HUES48 (cell line): ENCODE results near the gene AFF3.

Experiments used
- H3K27ac ChIP-seq: one replicate; pipeline ENCODE4 v1.7.0; 2013; ENCODE audit warnings: low read depth, low read length, inconsistent platforms
- H3K27me3 ChIP-seq: 2 replicates; pipeline ENCODE4 v1.6.1; 2013; ENCODE audit warnings: mild to moderate bottlenecking, low read length; ENCODE audit not compliant: control insufficient read depth, insufficient read depth
- H3K36me3 ChIP-seq: 2 replicates; pipeline ENCODE4 v1.6.1; 2013; ENCODE audit warnings: low read length; ENCODE audit not compliant: control insufficient read depth, insufficient read depth
- H3K4me1 ChIP-seq: 2 replicates; pipeline ENCODE4 v1.6.1; 2013; ENCODE audit warnings: mild to moderate bottlenecking, low read length; ENCODE audit not compliant: control insufficient read depth, insufficient read depth
- H3K4me3 ChIP-seq: 2 replicates; pipeline ENCODE4 v1.5.1; 2013; ENCODE audit warnings: mild to moderate bottlenecking, low read depth, low read length
- H3K9ac ChIP-seq: 2 replicates; pipeline ENCODE4 v1.6.1; 2013; ENCODE audit warnings: mild to moderate bottlenecking, low read depth, low read length, moderate library complexity
- H3K9me3 ChIP-seq: 2 replicates; pipeline ENCODE4 v1.6.1; 2013; ENCODE audit warnings: low read length; ENCODE audit not compliant: control insufficient read depth, insufficient read depth

AFF3 gene

DNA sequence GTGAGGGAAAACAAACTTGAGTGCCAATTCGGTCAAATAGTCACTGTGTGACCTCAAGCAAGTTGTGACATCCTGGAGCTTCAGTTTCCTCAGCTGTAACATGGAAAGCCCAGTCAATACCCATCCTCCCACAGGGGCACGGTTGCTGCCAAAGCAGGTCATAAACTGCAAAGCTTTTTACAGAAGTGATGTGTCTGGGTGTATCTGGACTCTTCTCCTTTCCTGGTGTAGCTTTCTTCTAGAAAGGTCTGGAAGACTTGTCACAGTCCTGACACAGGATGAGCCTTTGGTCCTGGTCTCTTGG is 4.2 kb upstream of the AFF3 start:
- H3K4me3 ChIP-seq = no peak overlapping the region
- H3K9ac ChIP-seq = no peak overlapping the region
- H3K27me3 ChIP-seq = no peaks in the 10 kb centered on the region
- H3K27ac ChIP-seq = no peak overlapping the region
- no peaks in the 10 kb centered on the region for H3K36me3 ChIP-seq
- H3K4me1 ChIP-seq = no peaks in the 10 kb centered on the region
- no peaks in the 10 kb centered on the region for H3K9me3 ChIP-seq

DNA sequence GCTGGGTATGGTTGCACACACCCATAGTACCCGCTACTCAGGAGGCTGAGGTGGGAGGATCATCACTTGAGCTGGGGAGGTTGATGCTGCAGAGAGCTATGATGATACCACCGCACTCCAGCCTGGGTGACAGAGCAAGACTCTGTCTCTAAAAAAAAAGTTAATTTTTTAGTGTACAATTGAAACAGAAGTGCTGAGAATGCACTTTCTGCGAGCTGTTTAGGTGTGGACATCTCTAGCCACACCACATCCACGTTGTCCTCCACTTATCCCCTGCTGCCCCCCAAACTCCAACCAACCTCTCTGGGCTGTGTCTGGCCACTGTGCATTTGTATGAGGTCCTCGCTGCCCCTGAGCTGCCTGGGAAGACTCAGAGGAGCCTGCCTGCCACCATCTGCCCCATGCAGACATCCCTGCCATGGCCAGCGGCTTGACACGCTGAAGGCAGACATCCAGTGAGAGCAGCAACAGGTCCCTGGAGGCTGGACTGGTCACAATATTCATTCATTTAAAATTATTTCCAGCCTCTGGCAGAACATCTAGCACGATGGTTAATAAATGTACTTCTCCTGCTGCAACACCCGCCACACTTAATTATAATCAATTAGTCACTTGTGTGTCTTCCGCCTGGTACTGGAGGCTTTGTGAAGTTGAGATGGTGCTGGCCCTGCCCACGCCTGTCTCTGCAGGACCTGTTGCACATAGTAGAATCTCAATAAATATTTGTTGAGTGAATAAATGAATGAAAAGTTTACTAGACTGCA is 3.7 kb upstream of the AFF3 start:
- Histone ChIP-seq H3K9me3 (no peaks in the 10 kb centered on the region), H3K27me3 (no peaks in the 10 kb centered on the region), H3K36me3 (no peaks in the 10 kb centered on the region), H3K4me1 (no peaks in the 10 kb centered on the region), H3K4me3 (no peak overlapping the region), H3K27ac (no peak overlapping the region), H3K9ac (no peak overlapping the region)

DNA sequence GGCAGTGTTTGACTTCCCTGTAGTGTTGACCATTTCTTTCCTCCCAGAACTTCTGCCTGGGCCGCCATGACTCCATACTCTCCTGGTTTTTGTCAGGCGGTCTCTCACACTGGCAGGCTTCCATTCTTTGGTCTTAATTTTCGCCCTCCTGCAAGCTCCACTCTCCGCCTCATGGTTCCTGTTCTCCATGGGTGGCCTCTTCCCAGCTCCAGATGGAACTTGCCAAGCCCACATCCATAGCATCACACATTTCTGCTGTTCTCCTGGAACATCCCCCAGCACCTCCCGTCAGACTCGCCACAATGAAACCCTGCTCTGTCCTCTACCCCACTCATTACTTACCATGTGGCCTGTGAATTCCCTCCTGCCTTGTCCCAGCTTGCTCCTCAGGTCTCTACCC is 896 bp upstream of the AFF3 start:
- Histone ChIP-seq H3K36me3 (no peaks in the 10 kb centered on the region), H3K27ac (no peak overlapping the region), H3K4me1 (no peaks in the 10 kb centered on the region), H3K4me3 (no peak overlapping the region), H3K9ac (no peak overlapping the region), H3K9me3 (no peaks in the 10 kb centered on the region), H3K27me3 (peaks cover 8% of the 10 kb centered on the region; the same call in 1 of the 2 replicates)

DNA sequence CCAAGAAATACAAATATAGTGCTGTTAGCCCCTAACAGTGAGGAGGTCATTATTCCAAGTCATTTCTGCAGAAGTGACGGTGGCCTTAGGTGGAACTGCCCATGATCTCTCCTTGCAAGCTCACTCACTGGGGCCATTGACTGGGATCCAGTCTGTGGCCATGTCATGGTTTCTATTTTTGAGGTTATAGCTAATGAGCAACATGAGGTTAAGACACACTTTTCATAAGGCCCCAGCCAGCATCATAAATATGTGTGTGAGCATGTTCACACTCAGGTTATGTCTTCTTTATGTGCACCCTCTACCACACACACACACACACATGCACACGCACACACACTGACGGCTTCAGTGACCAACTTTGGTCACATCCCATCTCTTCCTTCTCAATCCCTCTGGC is 484 bp downstream of the AFF3 start:
- no peaks in the 10 kb centered on the region for H3K4me1 ChIP-seq
- no peak overlapping the region for H3K27ac ChIP-seq
- no peaks in the 10 kb centered on the region for H3K36me3 ChIP-seq
- H3K27me3 ChIP-seq = peaks cover 8% of the 10 kb centered on the region; the same call in 1 of the 2 replicates
- no peaks in the 10 kb centered on the region for H3K9me3 ChIP-seq
- no peak overlapping the region for H3K9ac ChIP-seq
- no peak overlapping the region for H3K4me3 ChIP-seq

DNA sequence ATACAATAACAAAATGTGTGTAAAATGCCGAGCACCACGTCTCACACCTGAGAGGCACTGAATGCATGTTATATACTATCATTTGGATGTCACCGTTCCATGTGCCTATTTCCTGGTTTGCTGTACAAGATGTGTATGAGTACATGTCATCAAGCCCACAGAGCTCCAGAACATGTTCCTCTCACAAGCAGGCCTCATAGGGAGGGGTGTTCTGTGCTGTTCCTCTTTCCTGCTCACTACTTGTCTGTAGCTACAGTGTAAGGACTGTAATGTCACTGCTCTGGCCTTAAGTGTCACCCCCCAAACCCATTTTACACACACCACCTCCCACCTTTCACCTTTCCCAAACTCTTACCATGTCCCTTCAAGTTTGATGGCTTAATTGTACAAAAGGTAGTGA is 1.8 kb downstream of the AFF3 start:
- H3K4me1 ChIP-seq = no peaks in the 10 kb centered on the region
- H3K9me3 ChIP-seq = no peaks in the 10 kb centered on the region
- no peak overlapping the region for H3K4me3 ChIP-seq
- H3K27ac ChIP-seq = no peak overlapping the region
- H3K36me3 ChIP-seq = no peaks in the 10 kb centered on the region
- no peak overlapping the region for H3K9ac ChIP-seq
- peaks cover 14% of the 10 kb centered on the region for H3K27me3 ChIP-seq

DNA sequence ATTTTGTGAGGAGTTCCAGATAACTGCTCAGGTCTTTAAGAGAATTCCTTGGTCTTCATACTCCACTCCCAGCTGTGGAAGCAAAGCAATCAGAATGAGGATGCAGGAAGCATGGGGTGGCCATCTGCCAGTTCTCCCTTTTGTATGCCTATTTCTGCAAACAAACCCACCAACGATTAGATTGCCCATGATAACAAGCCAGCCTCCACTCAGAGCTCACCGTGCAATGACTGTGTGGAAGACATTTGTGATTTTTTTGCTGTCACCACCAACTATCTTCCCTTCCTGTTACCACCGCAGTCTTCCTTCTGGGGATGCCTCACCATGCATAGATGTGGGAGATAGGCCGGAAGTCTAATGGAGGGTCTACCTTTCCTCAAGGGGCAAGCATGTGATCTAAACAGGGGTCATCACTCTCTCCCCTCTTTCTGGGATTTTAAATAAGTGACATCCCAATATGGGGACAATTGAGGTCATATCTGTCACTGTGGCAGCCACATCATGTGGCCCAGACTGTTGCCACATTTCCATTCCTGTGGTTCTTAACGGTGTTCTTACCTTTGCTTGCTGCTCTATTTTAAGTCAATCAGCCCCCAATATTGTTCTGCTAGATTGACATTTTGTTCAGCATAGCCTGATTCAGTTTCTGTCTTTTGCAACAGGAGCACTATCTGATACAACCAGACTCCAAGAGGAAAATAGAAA is 4.4 kb downstream of the AFF3 start:
- Histone ChIP-seq H3K9ac (no peak overlapping the region), H3K4me3 (no peak overlapping the region), H3K27ac (no peak overlapping the region)

DNA sequence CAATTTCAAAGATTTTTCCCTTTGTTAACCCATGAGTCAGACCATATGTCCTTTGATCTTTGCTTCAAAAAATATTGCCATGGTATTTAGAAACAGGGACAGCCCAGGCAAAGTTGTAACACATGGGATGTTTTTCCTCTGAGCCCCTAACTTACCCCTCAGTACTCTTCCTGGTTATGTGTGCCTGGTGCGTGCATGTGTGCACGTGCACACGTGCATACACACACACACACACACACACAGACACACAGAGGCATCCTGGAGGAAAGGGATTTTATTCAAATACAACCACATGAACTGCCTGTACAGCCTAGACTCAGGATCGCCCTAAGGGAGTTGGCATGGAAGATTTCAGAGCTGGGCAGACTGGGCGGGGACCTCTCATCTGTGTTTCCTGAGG is 5.1 kb downstream of the AFF3 start:
- H3K27me3 ChIP-seq = peaks cover 14% of the 10 kb centered on the region
- H3K9me3 ChIP-seq = no peaks in the 10 kb centered on the region
- no peaks in the 10 kb centered on the region for H3K4me1 ChIP-seq
- H3K9ac ChIP-seq = no peak overlapping the region
- H3K4me3 ChIP-seq = no peak overlapping the region
- no peak overlapping the region for H3K27ac ChIP-seq
- H3K36me3 ChIP-seq = no peaks in the 10 kb centered on the region

More for the DNA sequence above, 4.4 kb downstream of the AFF3 start:
- Histone ChIP-seq H3K4me1 (no peaks in the 10 kb centered on the region), H3K27me3 (peaks cover 14% of the 10 kb centered on the region), H3K36me3 (no peaks in the 10 kb centered on the region), H3K9me3 (no peaks in the 10 kb centered on the region)

DNA sequence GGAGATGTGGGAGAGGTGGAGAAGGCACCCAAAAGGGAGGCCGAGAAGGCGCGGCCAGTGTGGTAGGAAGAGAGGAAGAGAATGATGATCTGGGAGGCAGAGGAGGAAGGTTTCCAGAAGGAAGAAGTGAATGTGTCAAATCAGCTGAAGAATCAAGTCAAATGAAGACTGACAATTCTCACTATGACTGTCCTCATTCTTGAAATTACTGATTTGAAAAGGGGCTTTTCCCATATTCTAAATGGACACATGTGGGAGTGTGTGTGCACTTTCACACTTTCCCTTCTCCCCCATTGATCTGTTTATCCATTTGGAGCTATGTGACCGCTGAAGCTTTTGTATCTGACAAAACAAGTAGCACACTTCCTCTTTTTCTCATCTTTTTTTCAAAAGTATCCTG is 6.1 kb downstream of the AFF3 start:
- no peaks in the 10 kb centered on the region for H3K4me1 ChIP-seq
- no peak overlapping the region for H3K27ac ChIP-seq
- no peak overlapping the region for H3K4me3 ChIP-seq
- no peak overlapping the region for H3K9ac ChIP-seq
- H3K27me3 ChIP-seq = peaks cover 14% of the 10 kb centered on the region
- no peaks in the 10 kb centered on the region for H3K9me3 ChIP-seq
- H3K36me3 ChIP-seq = no peaks in the 10 kb centered on the region

DNA sequence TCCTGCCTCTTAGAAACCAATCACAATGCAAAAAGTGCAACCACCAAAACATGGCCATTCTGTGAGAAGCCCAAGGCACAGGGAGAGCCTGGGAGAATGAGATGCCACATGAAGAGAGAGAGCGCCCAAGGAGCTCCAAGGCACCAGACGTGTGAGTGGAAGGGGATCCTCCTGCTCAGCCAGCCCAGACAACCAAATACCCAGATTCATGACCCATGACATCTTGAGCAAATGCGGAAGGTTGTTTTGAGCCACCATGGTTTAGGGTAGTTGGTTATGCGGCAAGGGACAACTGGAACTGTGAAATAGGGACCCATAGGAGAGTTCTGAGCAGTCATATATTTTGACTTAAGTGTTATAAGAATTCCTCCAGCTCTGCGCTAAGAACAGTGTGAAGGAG is 7.0 kb downstream of the AFF3 start:
- no peaks in the 10 kb centered on the region for H3K9me3 ChIP-seq
- no peak overlapping the region for H3K27ac ChIP-seq
- H3K27me3 ChIP-seq = peaks cover 12% of the 10 kb centered on the region
- H3K36me3 ChIP-seq = no peaks in the 10 kb centered on the region
- H3K4me1 ChIP-seq = no peaks in the 10 kb centered on the region
- no peak overlapping the region for H3K4me3 ChIP-seq
- H3K9ac ChIP-seq = no peak overlapping the region

DNA sequence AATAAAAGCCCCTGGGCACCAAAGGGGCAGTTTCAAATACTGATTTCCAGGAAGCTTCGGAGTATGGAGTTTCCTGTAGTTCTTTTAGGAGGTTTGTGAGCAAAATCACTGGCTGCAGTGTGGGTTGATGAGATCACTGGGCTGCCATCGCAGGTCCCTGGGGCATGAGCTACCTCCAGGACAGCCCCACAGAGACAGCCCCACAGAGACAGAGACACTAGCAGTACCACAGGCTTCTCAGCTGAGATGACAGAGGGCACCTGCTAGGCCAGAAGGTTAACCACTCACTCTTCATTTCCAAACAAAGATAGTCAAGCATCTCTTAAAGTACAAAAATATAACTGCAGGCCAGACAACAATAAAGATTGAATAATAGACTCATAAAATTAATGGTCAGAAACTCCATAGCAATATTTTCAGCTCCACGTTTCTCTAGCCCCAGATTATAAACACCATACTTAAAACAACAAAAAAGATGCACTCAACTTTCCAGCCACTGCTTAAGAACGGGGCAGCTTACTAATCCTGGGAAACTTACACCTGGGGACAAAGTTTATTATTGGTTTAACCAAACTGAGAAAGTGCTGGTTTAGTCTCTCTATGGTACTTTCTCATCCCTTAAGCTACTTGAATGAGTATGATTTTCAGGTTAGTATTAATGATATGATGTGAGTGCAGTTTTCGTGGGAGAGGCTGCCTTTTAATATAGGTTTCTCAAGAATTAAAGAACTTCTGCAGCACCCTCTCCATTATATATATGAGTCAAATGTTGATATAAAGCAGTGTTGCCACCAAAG is 11.6 kb downstream of the AFF3 start:
- no peak overlapping the region for H3K9ac ChIP-seq
- no peaks in the 10 kb centered on the region for H3K36me3 ChIP-seq
- no peaks in the 10 kb centered on the region for H3K4me1 ChIP-seq
- no peaks in the 10 kb centered on the region for H3K9me3 ChIP-seq
- no peak overlapping the region for H3K27ac ChIP-seq
- H3K27me3 ChIP-seq = peaks cover 24% of the 10 kb centered on the region
- H3K4me3 ChIP-seq = no peak overlapping the region

DNA sequence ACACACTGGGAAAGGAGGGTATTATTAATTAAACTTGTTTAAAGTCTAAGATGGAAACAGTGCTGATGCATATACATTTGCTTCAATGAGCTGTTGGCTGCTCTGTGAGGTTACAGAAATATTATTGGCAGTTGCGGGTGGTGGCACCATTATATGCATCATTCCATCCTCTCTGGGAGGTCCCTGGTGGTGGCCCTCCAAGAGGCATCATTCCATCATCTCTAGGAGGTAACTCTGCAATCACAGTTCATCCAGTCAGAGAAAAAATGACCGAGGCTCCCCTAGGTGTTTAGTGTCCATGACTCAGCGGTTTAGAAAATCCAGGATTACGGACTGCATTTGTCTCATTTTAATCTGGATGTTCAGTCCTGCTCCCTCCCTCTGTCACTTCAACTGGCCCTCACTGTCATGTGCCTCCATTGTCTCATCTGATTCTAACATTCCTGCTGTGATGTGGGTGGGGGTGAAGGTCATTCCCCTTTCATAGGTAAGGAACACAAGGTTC is 15.4 kb downstream of the AFF3 start:
- Histone ChIP-seq H3K4me1 (no peaks in the 10 kb centered on the region), H3K27me3 (peaks cover 61% of the 10 kb centered on the region), H3K27ac (no peak overlapping the region), H3K4me3 (no peak overlapping the region), H3K9me3 (no peaks in the 10 kb centered on the region), H3K9ac (no peak overlapping the region), H3K36me3 (no peaks in the 10 kb centered on the region)
